GM21515 (cell line): ENCODE data around the gene CRHR1.

ENCODE experiments used
- ATAC-seq: cut with Tn5 transposase; IDR thresholded peaks from one replicate; pipeline ENCODE4 v1.9.1; 2021; ENCODE audit not compliant: unreplicated experiment

Gene CRHR1

GRCh38 chr17:45757431-45758218 is 26.5 kb upstream of the CRHR1 start:
- no peak for ATAC-seq

- ATAC-seq, result no peak
Measured at GRCh38 chr17:45758544-45758943, 25.6 kb upstream of the CRHR1 start.

GRCh38 chr17:45759761-45760160 is 24.4 kb upstream of the CRHR1 start:
- ATAC-seq, result no peak

GRCh38 chr17:45761957-45762565 is 22.1 kb upstream of the CRHR1 start:
- no peak for ATAC-seq

- no peak for ATAC-seq
Measured at GRCh38 chr17:45763182-45763581, 20.9 kb upstream of the CRHR1 start.

GRCh38 chr17:45764479-45764878 is 19.6 kb upstream of the CRHR1 start:
- no peak for ATAC-seq

GRCh38 chr17:45768000-45768399 is 16.1 kb upstream of the CRHR1 start:
- ATAC-seq, result no peak

GRCh38 chr17:45770632-45771270 is 13.4 kb upstream of the CRHR1 start:
- ATAC-seq, result no peak

GRCh38 chr17:45771271-45771959 is 12.7 kb upstream of the CRHR1 start:
- no peak for ATAC-seq

GRCh38 chr17:45775148-45775547 is 9.0 kb upstream of the CRHR1 start:
- no peak for ATAC-seq

- no peak for ATAC-seq
Measured at GRCh38 chr17:45775576-45776011, 8.5 kb upstream of the CRHR1 start.

- ATAC-seq, result no peak
Measured at GRCh38 chr17:45776896-45777295, 7.2 kb upstream of the CRHR1 start.

- no peak for ATAC-seq
Measured at GRCh38 chr17:45777388-45777787, 6.7 kb upstream of the CRHR1 start.

- ATAC-seq, result no peak
Measured at GRCh38 chr17:45780921-45781320, 3.2 kb upstream of the CRHR1 start.

GRCh38 chr17:45782889-45783592 is 1.1 kb upstream of the CRHR1 start:
- ATAC-seq, result no peak

GRCh38 chr17:45783593-45784292 is 377 bp upstream of the CRHR1 start:
- ATAC-seq, result no peak

GRCh38 chr17:45784741-45785479 is 790 bp downstream of the CRHR1 start:
- no peak for ATAC-seq

- no peak for ATAC-seq
Measured at GRCh38 chr17:45785480-45786193, 1.5 kb downstream of the CRHR1 start.

GRCh38 chr17:45786349-45786748 is 2.2 kb downstream of the CRHR1 start:
- no peak for ATAC-seq
